GM19452 (cell line): ENCODE measurements around the gene HABP2.

Source experiments
- ATAC-seq: cut with Tn5 transposase; IDR thresholded peaks from one replicate; pipeline ENCODE4 v1.9.1; 2021; ENCODE audit not compliant: unreplicated experiment

Gene HABP2

DNA sequence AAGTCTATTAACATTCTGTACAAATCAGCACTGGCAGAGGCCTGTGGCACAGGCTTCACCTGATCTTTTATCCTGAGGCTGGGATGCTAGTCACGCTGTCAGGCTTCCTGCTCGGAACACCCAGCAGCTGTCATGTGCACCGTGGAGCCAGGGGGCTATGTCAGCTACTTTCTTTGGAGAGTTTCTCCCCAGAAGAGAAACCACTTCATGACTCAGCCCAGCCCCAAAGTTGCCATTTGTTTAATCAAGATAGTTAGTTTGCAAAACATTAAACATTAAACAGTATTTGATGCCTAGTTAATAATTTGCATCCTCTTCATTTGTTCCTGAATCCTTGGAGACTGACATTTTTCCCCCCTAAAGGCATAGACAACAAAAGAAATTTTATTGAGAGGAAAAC lies at the start of gene HABP2:
HABP2 (plus strand) TSS at position 353 of the 400 bp plus-strand sequence. CDS start 69 bp downstream, outside the sequence.
- no peak for ATAC-seq

DNA sequence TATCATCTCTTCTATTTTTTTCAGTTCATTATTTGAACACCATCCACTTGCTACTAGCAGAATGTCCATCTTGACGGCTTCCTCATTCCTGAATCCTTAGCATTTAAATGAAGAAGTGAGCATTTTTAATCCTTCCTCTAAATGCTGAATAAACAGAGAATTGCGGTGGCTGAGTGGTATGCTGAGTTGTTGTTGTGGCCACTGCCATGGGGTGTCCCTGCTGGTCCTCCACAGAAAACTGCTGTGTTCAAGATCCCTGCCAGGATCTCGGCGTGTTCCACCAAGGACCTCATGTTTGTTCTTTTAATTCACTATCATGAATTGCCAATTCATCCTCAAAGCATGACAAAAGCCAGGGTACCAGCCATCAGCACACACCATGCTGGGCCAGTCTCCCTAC lies 48.9 kb upstream of the HABP2 start:
- no peak for ATAC-seq

DNA sequence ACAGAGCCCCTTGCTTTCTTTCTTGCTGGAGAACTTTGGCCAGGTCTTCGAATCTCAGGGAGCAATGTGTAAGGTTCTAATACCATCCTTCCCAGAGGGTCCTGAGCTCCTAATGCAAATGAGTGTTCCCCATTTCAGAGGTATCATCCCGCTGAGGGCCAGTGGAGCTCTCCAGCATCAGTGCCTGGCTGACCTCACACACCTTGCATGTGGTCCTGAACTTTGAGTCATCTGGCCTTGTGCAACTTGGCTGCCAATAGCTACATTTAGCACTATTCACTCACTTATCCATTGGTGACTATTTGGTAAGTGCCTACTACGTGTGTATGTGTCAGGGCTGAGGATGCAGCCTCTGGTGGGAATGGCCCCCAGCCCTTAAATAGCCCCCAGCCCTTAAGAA lies 48.4 kb upstream of the HABP2 start:
- no peak for ATAC-seq

DNA sequence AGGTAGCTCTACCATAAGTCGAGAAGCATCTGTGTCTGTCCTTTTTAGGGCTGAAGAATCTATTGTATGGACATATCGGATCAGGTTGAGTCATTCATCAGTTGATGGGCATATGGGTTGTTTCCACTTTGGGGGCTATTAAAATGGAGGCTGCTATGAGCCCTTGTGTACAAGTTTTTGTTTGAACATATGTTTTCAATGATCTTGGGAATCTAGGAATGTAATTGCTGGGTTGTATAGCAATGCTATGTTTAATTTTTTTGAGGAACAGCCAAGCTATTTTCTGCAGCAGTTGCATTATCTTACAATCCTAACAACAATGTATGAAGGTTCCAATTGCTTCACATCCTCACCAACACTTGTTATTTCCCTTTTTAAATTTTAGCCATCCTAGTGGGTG lies 46.4 kb upstream of the HABP2 start:
- ATAC-seq = no peak

DNA sequence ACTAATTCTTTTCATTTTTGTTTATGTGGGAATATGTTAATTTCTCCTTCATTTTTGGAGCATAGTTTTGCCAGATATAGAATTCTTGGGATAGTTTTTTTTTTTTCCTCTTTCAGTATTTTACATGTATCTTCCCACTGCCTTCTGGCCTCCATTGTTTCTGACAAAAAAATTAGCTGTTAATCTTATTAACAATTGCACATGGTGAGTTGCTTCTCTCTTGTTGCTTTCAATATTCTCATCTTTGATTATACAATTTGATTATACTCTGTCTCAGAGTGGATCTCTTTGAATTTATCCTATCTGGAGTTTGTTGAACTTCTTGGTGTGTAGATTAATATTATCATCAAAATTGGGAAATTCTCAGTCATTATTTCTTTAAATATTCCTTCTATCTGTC lies 41.4 kb upstream of the HABP2 start:
- no peak for ATAC-seq

DNA sequence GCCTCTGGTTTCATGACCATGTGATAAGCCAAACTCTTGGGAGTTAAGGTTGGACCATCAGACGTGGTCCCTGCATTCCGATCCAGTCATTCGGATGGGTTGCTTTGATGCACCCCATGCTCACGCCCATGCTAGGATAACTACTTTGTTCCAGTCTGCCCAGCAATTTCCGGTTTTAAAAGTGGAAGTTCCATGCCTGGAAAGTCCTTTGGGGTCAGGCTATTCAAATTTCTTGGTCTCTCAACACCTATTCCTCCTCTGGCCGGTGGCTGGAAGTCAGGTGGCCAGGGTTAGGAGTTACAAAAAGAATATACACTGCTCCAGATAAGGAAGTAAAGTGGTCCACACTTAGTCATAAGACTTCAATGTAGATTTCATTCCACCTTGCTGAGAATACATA lies 37.7 kb upstream of the HABP2 start:
- ATAC-seq = no peak

DNA sequence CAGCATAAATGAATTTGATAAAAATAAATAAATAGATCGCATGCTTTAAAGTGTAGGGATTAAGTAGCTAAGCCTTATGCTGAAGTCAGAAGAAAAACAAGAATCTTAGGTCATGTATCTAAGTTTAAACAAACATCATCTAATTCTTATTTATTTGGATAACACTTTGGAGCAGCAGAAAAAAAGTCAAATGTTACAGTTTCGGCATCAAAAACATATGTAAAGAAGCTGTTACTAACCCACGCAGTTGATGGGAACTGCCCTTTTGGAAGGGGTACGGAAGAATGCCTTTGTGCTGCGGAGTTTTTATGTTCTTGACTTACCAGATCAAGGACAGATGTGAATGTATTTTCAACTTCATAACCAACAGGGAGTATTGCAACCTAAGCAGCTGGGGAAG lies 37.3 kb upstream of the HABP2 start:
- ATAC-seq = no peak

DNA sequence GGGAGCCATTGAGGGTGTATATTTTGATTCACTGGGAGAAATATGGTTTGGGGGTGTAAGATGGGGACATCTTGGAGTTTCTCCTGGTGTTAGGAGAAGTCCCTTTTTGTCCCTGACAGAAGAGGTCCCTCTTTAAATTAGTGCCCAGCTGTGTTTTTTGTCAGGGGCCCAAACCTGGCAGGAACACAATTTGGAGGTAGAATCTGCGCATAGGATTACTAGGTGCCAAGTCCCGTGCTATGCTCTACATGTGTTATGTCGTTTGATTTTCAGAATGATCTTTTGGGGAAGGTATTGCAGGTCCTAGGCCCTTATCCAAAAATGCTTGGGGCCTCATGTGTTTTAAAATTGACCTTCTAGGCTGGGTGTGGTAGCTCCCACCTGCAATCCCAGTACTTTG lies 36.8 kb upstream of the HABP2 start:
- ATAC-seq = no peak

DNA sequence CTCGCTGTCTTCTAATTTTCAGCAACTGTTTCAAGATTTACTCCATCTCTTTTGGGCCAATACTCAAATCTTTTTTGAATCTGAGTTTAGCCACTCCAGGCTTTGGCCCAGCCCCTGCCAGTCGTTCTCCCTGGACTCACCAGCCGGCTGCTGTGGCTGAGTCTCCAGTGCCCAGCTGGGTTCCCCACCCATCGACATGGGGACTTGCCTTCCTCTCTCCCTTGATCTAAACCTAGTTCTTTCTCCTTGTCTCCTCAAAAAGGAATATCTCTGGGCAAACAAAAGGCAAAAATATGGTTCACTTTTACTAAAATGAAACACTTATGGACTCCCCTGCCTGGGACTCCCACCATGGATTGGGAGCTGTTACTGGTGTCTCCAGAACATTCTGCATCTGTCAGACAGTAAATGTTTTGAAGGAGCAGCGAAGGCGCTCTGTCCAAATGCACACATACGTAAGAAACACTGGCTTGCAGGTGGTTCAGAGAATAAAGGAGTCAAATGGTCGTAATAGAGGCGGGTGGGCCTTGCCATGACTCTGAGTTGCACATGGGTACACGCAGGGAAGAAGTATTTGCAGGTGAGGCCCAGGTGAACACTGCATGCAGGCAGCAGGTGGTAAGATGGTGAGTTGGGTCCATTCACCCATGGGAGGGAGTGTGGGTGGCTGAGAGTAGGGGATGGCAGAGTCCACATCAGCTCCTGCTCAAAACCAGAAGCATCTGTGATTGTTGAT lies 35.5 kb upstream of the HABP2 start:
- ATAC-seq = no peak

DNA sequence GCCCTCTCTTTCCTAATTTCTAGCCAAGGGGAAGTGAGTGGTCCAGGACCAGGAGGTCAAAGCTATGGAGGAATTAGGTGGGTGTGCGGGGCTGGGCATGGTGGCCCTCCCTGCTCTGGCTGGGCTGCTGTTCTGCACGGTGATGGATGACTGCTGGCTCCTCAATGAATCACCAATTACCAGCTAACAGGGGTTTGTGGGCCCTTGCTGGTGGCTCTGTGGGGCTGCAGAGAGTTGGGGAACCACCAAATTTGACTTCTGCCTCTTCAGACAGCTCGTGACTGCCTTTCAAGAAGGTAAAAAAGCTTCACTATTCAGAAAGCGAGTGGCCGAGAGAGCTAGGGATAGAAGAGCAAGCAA lies 35.0 kb upstream of the HABP2 start:
- no peak for ATAC-seq

DNA sequence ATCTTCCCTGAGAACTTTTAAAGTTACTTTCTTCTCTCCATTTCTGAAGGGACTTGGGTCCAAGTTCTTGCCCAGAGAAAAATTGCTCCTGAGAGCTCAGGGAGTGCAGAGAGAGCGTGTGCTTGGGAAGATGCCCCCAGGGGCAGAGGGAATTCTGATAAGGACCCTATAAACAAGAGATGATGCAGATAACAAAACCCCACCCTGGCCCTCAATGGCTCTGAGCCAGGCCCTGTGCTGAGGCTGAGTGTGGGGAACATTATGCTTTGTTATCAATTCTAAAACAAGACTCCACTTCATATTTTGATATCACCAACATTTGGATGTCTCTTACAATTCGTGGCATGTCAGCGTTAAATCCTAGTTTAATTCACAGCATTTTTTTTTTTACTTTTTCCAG lies 34.4 kb upstream of the HABP2 start:
- no peak for ATAC-seq

DNA sequence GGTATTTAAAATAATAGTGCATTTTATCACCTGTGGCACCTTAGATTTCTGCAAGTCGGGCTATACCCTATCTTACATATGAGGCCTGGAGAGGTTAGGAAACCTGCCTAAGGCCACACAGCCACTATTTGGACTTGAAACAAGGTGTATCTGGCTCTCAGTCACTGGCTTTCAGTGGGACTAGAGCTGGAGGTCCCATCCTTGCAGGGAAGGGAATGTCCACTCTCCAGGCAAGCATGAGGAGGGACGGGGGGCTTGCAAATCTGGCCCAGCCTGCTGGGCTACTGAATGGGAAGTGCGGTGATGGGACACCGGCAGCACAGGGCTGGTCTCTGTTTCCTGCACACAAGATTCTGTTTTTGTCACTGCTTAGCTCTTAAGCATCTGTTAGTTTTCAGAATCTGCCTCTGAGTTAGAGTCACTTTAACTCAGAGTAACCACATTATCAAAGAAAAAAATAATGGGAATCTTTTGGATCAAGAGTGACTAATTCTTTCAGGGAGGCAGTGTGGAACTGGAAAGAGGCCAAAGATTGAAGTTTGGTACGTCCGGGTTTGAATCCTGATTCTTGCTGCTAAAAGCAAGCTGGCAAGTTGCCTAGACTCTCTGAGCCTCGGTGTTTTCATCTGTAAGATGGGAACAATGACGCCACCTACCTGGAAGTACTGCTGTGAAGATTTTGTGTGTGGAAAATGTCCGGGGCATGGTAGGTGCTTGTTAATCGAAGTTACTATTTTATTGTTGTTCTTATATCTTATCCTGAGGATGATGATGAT lies 33.8 kb upstream of the HABP2 start:
- ATAC-seq = no peak

DNA sequence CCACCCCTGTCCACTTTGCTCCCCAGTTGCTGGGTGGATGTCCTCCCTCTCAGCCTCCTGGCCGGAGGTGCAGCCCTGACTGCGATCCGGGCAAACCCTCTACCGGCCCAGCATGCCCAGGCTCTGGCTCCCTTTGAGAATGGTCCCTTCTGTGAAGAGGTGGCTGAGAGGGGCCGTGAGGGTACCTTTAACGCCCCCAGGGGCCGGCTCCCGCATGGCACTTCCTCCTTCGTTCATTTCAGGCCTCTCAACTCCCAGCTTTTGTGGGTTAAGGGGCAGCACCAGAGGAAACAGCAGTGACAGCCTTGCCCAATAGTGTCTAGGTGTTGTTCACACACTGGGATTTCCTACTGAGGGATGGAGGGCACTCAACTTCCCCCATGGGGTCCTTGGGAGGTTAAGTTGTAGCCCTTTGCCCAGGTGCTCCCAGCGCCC lies 33.2 kb upstream of the HABP2 start:
- ATAC-seq = no peak

DNA sequence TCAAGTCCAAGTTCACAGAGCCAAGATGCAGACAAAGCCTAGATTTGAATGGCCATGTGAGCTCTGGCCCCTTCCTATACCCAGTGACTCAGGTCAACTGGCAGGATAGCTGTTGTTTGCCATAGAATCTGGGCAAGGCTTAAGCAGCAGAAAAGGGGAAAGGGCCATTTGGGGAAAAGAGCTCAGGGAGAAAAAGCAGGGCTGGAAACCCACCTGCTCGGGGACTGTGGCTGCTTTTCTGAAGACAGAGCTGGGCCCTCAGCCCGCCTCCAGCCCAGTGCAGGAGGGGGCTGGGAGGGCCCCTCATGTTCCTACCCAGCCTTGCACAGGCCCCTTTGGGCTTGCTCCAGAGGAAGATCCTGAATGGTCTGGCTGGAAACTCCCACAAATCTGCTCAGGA lies 32.6 kb upstream of the HABP2 start:
- ATAC-seq = no peak

DNA sequence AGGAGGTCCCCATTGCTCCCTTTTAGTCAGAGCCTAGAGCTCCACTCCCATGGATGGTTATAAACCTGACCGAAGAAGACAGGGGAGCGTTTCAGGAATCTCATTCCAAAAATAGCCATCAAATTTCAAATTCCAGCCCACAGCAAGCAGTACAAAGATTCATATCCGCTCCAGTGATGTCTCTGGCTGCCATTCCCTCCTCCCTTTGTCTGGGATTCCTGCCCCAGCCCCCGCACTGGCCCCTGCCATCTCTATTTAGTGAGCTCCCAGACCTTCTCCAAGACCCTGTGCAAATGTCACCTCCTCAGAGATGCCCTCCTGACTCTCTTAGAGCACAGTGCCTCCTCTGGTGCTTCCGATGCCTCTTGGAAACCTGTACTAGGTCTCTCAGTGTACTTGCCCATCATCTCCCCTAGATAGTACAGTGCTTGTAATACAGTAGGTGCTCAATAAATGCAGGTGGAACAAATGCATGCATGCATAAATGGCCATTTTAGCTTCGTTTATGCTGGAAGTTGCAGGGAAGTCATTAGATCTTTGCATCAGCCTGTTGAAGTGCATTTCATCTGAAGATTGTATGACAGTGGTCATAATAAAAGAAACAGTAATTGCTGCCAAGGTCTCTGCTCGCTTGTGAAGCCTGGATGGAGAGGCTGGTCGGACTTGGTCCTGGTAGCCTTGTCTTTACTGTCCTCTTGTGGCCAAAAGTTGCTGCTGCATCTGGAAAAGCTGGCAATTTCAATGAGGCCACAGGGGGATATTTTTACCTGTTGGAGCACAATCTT lies 32.0 kb upstream of the HABP2 start:
- no peak for ATAC-seq

DNA sequence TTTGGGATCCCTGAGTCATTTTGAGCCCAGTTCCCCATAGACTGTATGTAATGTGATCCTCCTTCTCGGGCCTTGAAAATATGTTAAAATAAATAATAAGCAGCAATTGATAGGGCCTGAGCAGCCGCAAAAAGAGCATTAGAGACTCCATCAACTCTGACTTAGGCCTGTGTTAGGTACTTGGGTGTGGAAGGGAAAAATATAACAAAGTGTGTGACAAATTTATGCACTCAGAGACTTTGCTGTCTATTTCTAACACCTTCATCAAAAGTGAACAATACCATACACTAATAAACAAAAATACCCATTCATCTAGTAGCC lies 31.4 kb upstream of the HABP2 start:
- ATAC-seq = no peak

DNA sequence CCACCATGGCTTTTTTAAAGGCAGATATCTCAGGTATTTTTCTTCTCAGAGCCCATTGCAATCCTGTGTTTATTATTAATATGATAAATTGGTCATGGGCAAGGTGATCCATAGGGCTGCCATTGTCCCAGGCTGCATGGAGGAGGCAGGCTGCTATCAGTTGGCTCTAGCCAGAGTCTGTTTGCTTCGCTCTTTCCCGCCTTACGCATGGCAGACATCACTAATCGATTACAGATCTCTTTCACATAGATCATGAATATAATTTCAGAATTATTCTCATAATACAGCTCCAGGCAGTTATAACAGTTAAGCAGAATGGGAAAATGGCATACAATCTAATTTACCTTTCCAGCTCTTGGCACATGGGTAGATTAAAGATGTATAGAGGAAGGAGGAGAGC lies 30.4 kb upstream of the HABP2 start:
- no peak for ATAC-seq

DNA sequence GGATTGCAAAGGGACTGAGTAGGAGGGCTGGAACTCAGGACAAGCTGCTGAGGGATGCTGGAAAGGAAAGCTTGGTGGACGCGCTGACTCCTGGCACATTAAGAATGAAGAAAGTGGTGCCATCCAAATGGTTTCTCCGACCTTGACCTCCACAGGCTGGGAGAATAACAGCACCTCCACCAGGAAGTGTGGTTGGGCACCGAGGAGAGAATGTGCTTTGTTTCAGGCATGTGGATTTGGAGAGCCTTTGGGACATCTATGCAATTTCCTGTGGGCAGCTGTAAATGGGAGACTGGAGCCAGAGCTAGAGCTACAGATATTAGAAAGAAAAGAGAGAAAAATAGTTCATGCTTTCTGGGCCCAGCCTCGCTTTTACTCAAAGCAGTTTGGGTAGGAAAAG lies 29.8 kb upstream of the HABP2 start:
- ATAC-seq = no peak

DNA sequence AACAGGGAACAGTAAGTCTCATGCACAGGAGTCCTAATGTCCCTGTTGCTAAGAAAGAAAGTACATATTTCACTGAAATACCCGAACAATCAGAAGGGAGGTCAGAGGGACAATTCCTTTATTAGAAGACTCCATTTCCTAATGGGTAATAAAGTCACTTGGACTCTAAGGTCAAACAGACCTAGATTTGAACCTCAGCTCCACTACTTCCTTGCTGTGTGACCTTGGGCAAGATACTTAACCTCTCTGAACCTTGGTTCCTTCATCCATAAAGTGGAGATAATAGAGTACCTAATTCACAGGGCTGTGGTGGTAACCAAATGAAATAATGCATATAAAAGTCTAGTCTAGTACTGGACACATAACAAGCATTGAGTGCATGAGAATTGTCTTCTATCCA lies 29.2 kb upstream of the HABP2 start:
- no peak for ATAC-seq

DNA sequence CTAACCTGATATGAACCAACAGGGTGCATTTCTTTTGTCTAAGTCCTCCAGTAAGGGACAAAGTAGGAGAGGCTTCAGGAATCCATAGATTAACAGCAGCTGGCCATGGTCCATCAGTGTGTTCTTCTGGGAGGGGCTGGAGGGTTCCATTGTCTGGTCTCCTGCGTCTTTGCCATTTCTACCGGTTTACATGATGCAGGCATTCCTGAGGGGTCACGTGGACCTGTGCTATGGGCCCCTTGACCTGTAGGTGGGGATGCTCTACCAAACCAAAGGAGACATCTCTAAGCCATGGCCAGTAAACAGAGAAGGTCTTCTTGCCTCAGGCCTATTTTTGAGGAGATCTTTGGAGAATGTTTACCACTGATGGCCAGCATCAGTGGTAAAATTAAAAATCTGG lies 28.7 kb upstream of the HABP2 start:
- no peak for ATAC-seq

DNA sequence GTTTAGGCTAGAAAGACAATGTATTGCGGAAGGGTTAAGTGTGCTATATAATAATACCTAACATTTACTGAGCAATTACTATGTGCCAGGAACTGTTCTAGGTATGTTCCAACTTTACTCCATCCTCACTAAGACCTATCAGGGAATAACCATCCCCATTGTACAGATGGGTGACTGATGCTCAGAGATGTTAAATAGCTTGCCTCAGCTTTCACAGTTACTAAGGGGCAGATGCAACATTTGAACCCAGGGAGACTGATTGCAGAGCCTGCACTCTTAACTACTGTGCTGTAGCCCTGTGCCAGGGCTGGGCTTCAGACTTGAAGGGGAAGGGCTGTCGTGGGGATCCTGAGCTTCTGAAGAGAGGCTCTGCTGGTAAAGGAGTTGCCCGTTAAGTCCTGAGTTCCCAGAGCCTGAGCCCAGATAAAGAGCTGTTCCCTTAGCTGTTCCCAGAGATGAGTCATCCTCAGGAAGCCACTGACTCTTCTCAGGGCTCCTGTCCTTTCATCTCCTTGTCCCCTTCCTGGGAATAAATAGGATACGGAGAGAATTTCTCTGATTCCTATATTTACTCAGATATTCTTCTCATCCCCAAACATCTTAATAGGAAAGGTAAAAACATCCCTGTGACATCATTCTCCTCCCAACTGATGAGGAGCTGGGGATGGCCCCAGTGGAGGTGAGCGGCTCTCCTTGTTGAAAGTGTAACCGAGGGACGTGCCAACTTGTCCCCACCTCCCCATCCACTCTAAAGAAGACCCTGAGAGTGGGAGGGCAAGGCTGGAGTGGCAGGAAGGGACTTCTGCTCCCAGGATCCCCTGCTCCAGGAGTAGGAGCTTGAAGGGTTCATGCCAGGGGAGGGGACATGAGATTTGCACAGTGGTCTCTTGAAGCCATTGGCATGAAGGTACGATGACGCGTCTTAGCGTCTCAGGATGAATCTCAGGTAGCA lies 28.0 kb upstream of the HABP2 start:
- no peak for ATAC-seq
